Measurements from ENCODE around the gene MRPS6.

MRPS6 gene

GRCh38 chr21:34135330-34135729, 62.0 kb downstream of the MRPS6 start:
- no peak for DNase-seq

- DNase-seq, result no peak
These were observed 68.0 kb downstream of the MRPS6 start for GRCh38 chr21:34141373-34141772.

- DNase-seq, result no peak
These were observed 70.4 kb downstream of the MRPS6 start for GRCh38 chr21:34143685-34144182.

GRCh38 chr21:34144224-34144623, 70.8 kb downstream of the MRPS6 start:
- DNase-seq, result no peak

- no peak for DNase-seq
These were observed 74.5 kb downstream of the MRPS6 start for GRCh38 chr21:34147792-34148418.

- peak; percentile 11 for DNase-seq
These were observed 75.0 kb downstream of the MRPS6 start for GRCh38 chr21:34148419-34148804.

- no peak for DNase-seq
These were observed 75.6 kb downstream of the MRPS6 start for GRCh38 chr21:34148826-34149558.

GRCh38 chr21:34152500-34152899, 79.1 kb downstream of the MRPS6 start:
- DNase-seq, result no peak

GRCh38 chr21:34154878-34155277, 81.5 kb downstream of the MRPS6 start:
- DNase-seq, result no peak

GRCh38 chr21:34156957-34157356, 83.6 kb downstream of the MRPS6 start:
- no peak for DNase-seq

GRCh38 chr21:34157521-34157920, 84.1 kb downstream of the MRPS6 start:
- no peak for DNase-seq

- DNase-seq, result no peak
These were observed 85.8 kb downstream of the MRPS6 start for GRCh38 chr21:34158866-34159835.

- DNase-seq, result no peak
These were observed 93.1 kb downstream of the MRPS6 start for GRCh38 chr21:34166468-34166867.

GRCh38 chr21:34170886-34171285, 97.5 kb downstream of the MRPS6 start:
- DNase-seq, result no peak

- no peak for DNase-seq
These were observed 101.1 kb downstream of the MRPS6 start for GRCh38 chr21:34174470-34174869.

- no peak for DNase-seq
These were observed 103.1 kb downstream of the MRPS6 start for GRCh38 chr21:34176448-34176847.

- DNase-seq, result no peak
These were observed 104.7 kb downstream of the MRPS6 start for GRCh38 chr21:34177919-34178567.

- no peak for DNase-seq
These were observed 106.0 kb downstream of the MRPS6 start for GRCh38 chr21:34179204-34179935.

- no peak for DNase-seq
These were observed 107.0 kb downstream of the MRPS6 start for GRCh38 chr21:34180407-34180806.

GRCh38 chr21:34180826-34181359, 107.5 kb downstream of the MRPS6 start:
- no peak for DNase-seq

GRCh38 chr21:34181431-34182039, 108.2 kb downstream of the MRPS6 start:
- DNase-seq, result no peak
